ENCODE data around the gene KDF1. TPM values are rescaled to one million over a fixed set of nuclear protein-coding genes. Genes with fewer than 3 reads are reported as not detected.

The KDF1 gene
- total and polyA plus RNA-seq, 2 of the 13 experiments (the other 11 are each of a cell fraction or from before 2014, with no cell fraction given), result 1.9 to 4.9 TPM

DNA sequence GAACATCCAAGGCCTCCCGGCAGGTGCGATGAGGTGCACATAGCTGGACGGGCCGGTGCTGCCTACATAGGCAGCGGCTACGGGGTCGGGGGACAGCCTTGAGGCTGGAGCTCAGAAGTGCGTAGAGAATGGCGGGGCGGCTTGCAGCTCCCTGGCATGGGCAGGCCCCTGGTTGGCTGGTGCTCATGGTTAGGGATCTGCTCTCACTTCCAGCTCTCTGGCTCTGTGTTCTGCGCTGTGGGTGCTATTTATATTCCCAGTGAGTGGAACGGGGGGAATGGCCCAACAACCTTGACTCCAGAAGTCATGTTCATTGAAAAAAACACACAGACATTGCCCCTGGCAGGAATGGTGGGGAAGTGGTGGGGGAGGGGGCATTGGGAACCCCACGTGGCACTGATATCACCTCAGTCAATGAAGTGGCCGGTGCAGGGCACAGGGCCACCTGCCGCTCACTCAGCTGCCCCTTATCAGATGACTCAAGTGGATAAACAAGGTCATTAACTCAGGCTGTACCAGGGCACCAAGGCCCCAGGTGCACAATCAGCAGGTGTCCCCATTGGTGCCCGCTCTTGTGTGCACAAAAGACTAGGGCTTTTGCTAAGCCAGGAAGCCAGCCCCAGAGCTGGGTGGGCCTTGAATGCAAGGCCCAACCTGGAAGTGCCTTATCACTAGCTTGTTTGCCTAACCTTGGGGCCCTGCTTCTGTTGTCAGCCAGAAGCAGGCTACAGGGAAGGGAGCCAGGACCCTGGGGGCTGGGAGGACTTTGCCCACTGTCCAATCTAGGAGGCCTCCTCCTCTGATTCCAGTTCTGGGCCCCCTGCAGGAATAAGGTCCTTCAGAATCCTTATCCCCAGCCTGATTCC is 46.3 kb downstream of the KDF1 start, which contains the start of gene NR0B2 (continued):
- TF ChIP-seq, protein P1, sequence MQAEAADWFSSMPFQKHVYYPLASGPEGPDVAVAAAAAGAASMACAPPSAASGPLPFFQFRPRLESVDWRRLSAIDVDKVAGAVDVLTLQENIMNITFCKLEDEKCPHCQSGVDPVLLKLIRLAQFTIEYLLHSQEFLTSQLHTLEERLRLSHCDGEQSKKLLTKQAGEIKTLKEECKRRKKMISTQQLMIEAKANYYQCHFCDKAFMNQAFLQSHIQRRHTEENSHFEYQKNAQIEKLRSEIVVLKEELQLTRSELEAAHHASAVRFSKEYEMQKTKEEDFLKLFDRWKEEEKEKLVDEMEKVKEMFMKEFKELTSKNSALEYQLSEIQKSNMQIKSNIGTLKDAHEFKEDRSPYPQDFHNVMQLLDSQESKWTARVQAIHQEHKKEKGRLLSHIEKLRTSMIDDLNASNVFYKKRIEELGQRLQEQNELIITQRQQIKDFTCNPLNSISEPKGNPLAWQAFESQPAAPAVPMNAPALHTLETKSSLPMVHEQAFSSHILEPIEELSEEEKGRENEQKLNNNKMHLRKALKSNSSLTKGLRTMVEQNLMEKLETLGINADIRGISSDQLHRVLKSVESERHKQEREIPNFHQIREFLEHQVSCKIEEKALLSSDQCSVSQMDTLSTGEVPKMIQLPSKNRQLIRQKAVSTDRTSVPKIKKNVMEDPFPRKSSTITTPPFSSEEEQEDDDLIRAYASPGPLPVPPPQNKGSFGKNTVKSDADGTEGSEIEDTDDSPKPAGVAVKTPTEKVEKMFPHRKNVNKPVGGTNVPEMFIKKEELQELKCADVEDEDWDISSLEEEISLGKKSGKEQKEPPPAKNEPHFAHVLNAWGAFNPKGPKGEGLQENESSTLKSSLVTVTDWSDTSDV (CRISPR knock-in tag; IDR thresholded peaks at IDR 0.05), result peak; percentile 6; the same call in 1 of the 2 replicates
- TF ChIP-seq ZNF768 (CRISPR knock-in tag; IDR thresholded peaks at IDR 0.05), result peak; percentile 79; the same call in 1 of the 2 replicates
- no peak for TF ChIP-seq TBP (CRISPR knock-in tag; IDR thresholded peaks at IDR 0.05)
- TF ChIP-seq POLR2AphosphoS2 (IDR thresholded peaks at IDR 0.05; ENCODE audit: low read depth, low read length), result peak; percentile 94
- peak; percentile 29 for TF ChIP-seq RAD21 (CRISPR knock-in tag; IDR thresholded peaks at IDR 0.05)
- peak; percentile 92 for TF ChIP-seq ATF2 (CRISPR knock-in tag; IDR thresholded peaks at IDR 0.05)
- TF ChIP-seq, protein P2, sequence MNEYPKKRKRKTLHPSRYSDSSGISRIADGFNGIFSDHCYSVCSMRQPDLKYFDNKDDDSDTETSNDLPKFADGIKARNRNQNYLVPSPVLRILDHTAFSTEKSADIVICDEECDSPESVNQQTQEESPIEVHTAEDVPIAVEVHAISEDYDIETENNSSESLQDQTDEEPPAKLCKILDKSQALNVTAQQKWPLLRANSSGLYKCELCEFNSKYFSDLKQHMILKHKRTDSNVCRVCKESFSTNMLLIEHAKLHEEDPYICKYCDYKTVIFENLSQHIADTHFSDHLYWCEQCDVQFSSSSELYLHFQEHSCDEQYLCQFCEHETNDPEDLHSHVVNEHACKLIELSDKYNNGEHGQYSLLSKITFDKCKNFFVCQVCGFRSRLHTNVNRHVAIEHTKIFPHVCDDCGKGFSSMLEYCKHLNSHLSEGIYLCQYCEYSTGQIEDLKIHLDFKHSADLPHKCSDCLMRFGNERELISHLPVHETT (CRISPR knock-in tag; conservative IDR thresholded peaks at IDR 0.05), result 0 out of 2 replicates have a peak, but pooled peaks have one; percentile 73
- TF ChIP-seq ZNF350 (CRISPR knock-in tag; IDR thresholded peaks at IDR 0.05; ENCODE audit: borderline replicate concordance, low read depth), result peak; percentile 99
- TF ChIP-seq JUND (CRISPR knock-in tag; IDR thresholded peaks at IDR 0.05), result peak; percentile 96
- no peak for TF ChIP-seq ZNF777 (CRISPR knock-in tag; IDR thresholded peaks at IDR 0.05)
- no peak for TF ChIP-seq NR3C1 (CRISPR knock-in tag; IDR thresholded peaks at IDR 0.05)
- peak; percentile 92 for TF ChIP-seq ZNF160 (CRISPR knock-in tag; IDR thresholded peaks at IDR 0.05)
- TF ChIP-seq THRA (CRISPR knock-in tag; IDR thresholded peaks at IDR 0.05; ENCODE audit: borderline replicate concordance), result peak; percentile 97
- TF ChIP-seq ARID2 (CRISPR knock-in tag; IDR thresholded peaks at IDR 0.05; ENCODE audit: borderline replicate concordance), result no peak
- TF ChIP-seq ZNF749 (CRISPR knock-in tag; IDR thresholded peaks at IDR 0.05; ENCODE audit: borderline replicate concordance), result peak; percentile 77; the same call in 1 of the 2 replicates
- peak; percentile 92 for TF ChIP-seq SRY (CRISPR knock-in tag; IDR thresholded peaks at IDR 0.05)
- TF ChIP-seq SIX1 (CRISPR knock-in tag; IDR thresholded peaks at IDR 0.05; ENCODE audit: borderline replicate concordance), result peak; percentile 80
- 0 out of 2 replicates have a peak, but pooled peaks have one; percentile 40 for TF ChIP-seq PCBP1 (IDR thresholded peaks at IDR 0.05; ENCODE audit: borderline replicate concordance, low read depth, low read length)
- peak; percentile 83 for TF ChIP-seq RCOR2 (CRISPR knock-in tag; IDR thresholded peaks at IDR 0.05)
